CD4-positive, CD25-positive, alpha-beta regulatory T cell (primary cell): ENCODE measurements around the gene TMEM260. TPM values are rescaled to one million over a fixed set of nuclear protein-coding genes. Genes with fewer than 3 reads are reported as not detected.
A peak's percentile ranks its signal among the peaks of the same experiment; 100 is the strongest.
"Not testable (repeated sequence)": the region's sequence is repeated elsewhere in the genome, so short reads cannot be mapped to it uniquely, and the experiment has no call there.

Experiments
- ATAC-seq, 2 donors: fragments of 150-1000 bp; cut with Tn5 transposase; one replicate each; pipeline ENCODE4 v1.10.0; 2021; ENCODE audit warnings: low read depth in 2 of 2, moderate number of reproducible peaks in 2 of 2, moderate library complexity in 1 of 2
- DNase-seq, 3 donors: peaks; one replicate each; pipeline versions ENCODE4 v3.0.0 to v3.0.0-alpha.2; 2012 to 2022; ENCODE audit warnings: mixed read lengths in 1 of 3
- H3K27ac ChIP-seq: one replicate; pipeline ENCODE4 v1.7.0; 2013; ENCODE audit warnings: mild to moderate bottlenecking, low read length; ENCODE audit not compliant: insufficient read depth, poor library complexity, severe bottlenecking
- H3K27me3 ChIP-seq: one replicate; pipeline ENCODE4 v1.7.0; 2013; ENCODE audit warnings: low read length; ENCODE audit not compliant: control insufficient read depth, insufficient read depth
- H3K36me3 ChIP-seq: one replicate; pipeline ENCODE4 v1.7.0; 2013; ENCODE audit warnings: mild to moderate bottlenecking, low read length, moderate library complexity; ENCODE audit not compliant: control insufficient read depth, insufficient read depth
- H3K4me1 ChIP-seq: 2 replicates; pipeline ENCODE4 v1.7.0; 2013; ENCODE audit warnings: mild to moderate bottlenecking, low read length; ENCODE audit not compliant: insufficient read depth, control insufficient read depth, poor library complexity, severe bottlenecking
- H3K4me3 ChIP-seq: one replicate; pipeline ENCODE4 v1.7.0; 2013; ENCODE audit warnings: low read depth, mild to moderate bottlenecking, low read length, moderate library complexity
- H3K9me3 ChIP-seq, 2 experiments: 1 replicate in 1 of 2; 2 replicates in 1 of 2; pipeline ENCODE4 v1.7.0; 2013; ENCODE audit warnings: low read length in 2 of 2, mild to moderate bottlenecking in 1 of 2, moderate library complexity in 1 of 2; ENCODE audit not compliant: control insufficient read depth in 2 of 2
- H3K27ac Mint-ChIP-seq, 3 donors: one replicate each; pipeline ENCODE4 v1.8.0; 2020 to 2022; ENCODE audit warnings: mild to moderate bottlenecking in 3 of 3, mixed read lengths in 3 of 3, moderate library complexity in 2 of 3
- H3K27me3 Mint-ChIP-seq: one replicate; pipeline ENCODE4 v1.8.0; 2022; ENCODE audit warnings: mild to moderate bottlenecking, mixed read lengths
- H3K36me3 Mint-ChIP-seq: one replicate; pipeline ENCODE4 v1.8.0; 2020; ENCODE audit warnings: mixed read lengths
- H3K4me1 Mint-ChIP-seq, 4 donors: one replicate each; pipeline ENCODE4 v1.8.0; 2020 to 2022; ENCODE audit warnings: mixed read lengths in 4 of 4, mild to moderate bottlenecking in 1 of 4
- H3K4me3 Mint-ChIP-seq, 4 donors: one replicate each; pipeline ENCODE4 v1.8.0; 2020 to 2022; ENCODE audit warnings: mild to moderate bottlenecking in 4 of 4, mixed read lengths in 4 of 4, moderate library complexity in 3 of 4
- H3K9me3 Mint-ChIP-seq, 7 donors: one replicate each; pipeline ENCODE4 v1.8.0; 2020 to 2022; ENCODE audit warnings: mixed read lengths in 7 of 7, mild to moderate bottlenecking in 3 of 7, moderate library complexity in 2 of 7
- polyA plus RNA-seq, 4 donors: library from polyadenylated mRNA; unstranded; fragments of 300-500 nt; fragmentation: Illumina TruSeq; gene quantifications; one replicate each; pipeline ENCODE4 v1.2.3, GENCODE V29; 2021
- total RNA-seq: library from RNA; stranded (reverse); gene quantifications from one replicate; pipeline ENCODE4 v1.2.3, GENCODE V29; 2022

The TMEM260 gene
- total and polyA plus RNA-seq, 5 donors from 2014 or later = 10.3 to 29.0 (median 11.6) TPM

DNA sequence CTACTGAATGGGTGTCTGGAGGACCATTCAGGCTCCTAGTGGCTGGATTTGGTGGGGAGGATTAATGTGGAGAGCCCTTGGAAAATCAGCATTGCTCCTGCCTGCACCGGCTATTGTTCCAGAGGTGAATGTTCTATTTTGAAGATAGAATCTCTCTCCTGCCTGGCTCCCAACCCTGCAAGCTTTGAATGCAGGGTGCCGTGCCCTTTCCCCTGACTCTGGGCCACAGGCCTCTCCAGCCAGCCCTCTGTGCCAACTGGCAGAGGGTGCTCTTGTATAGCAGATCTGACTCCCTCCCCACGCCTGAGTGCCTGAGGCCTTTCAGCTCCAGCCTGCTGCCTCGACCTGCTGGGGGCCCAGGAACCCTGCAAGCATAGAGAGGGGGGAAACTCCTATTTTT lies 106.8 kb downstream of the TMEM260 start:
- Mint-ChIP-seq H3K4me1 (peaks cover 0 to 6% (median 0%) of the 10 kb centered on the region in 4 donors), H3K27ac (no peak overlapping the region), H3K36me3 (no peaks in the 10 kb centered on the region), H3K4me3 (no peak overlapping the region), H3K27me3 (peaks cover 4% of the 10 kb centered on the region), H3K9me3 (peaks cover 0 to 2% (median 0%) of the 10 kb centered on the region in 7 donors)
- DNase-seq (no peak), ATAC-seq (no peak)
- no peaks in the 10 kb centered on the region for H3K27me3 ChIP-seq
- no peak overlapping the region for H3K4me3 ChIP-seq
- no peak overlapping the region for H3K27ac ChIP-seq
- H3K36me3 ChIP-seq = no peaks in the 10 kb centered on the region
- H3K9me3 ChIP-seq = no peaks in the 10 kb centered on the region
- H3K4me1 ChIP-seq = no peaks in the 10 kb centered on the region

DNA sequence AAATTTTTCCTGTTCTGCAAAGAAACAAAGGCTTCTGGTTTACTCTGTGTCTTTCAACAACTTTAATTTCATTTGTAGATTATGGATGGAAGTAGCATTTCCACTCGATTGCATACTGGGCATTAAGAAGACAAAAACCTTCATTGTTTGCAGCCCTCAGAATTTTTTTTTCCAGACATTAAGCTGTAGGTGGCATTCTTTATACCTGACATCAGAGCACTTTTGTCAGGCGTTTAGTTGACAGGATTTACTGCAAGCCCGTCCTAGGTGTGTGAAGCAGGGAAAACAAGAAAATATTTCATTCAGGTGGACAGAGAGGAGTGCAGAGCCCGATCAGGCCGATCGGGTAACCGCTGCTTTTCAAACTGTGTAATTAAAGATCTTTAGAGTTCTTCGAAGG lies 107.5 kb downstream of the TMEM260 start:
- Mint-ChIP-seq H3K9me3 (peaks cover 0 to 2% (median 0%) of the 10 kb centered on the region in 7 donors), H3K27ac (no peak overlapping the region), H3K4me1 (peaks cover 0 to 6% (median 0%) of the 10 kb centered on the region in 4 donors)

DNA sequence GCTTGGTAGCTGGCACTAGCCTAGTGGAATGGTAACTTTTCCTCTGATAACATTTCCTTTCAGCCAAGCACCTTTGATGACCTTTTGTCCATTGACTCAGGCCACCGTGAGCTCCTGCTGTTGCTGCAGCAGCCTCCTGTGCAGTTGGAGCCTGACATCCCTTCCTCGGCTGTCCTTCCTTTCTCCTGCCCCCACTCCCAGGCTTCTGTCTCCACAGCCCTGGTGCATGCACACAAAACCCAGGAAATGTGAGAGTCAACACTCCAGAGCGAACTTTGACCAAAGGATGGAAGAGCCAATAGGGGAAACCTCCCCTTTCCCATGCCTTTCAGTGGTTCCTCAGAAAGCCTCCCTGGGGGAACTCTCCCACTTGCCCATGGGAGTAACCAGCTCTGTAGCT lies 115.0 kb downstream of the TMEM260 start:
- H3K4me3 Mint-ChIP-seq = peak overlapping the region in 1 of 4 donors; percentile 32
- H3K4me1 Mint-ChIP-seq = no peaks in the 10 kb centered on the region
- Histone ChIP-seq H3K4me3 (no peak overlapping the region), H3K9me3 (no peaks in the 10 kb centered on the region), H3K36me3 (no peaks in the 10 kb centered on the region), H3K4me1 (no peaks in the 10 kb centered on the region), H3K27me3 (no peaks in the 10 kb centered on the region), H3K27ac (no peak overlapping the region)
- peaks cover 0 to 1% (median 0%) of the 10 kb centered on the region in 7 donors for H3K9me3 Mint-ChIP-seq
- DNase-seq (no peak), ATAC-seq (no peak)
- H3K36me3 Mint-ChIP-seq = no peaks in the 10 kb centered on the region
- peaks cover 4% of the 10 kb centered on the region for H3K27me3 Mint-ChIP-seq
- no peak overlapping the region for H3K27ac Mint-ChIP-seq

More for the DNA sequence above, 107.5 kb downstream of the TMEM260 start:
- Mint-ChIP-seq H3K27me3 (peaks cover 4% of the 10 kb centered on the region), H3K4me3 (no peak overlapping the region), H3K36me3 (no peaks in the 10 kb centered on the region)
- H3K4me3 ChIP-seq = no peak overlapping the region
- no peaks in the 10 kb centered on the region for H3K9me3 ChIP-seq
- H3K27ac ChIP-seq = no peak overlapping the region
- H3K4me1 ChIP-seq = no peaks in the 10 kb centered on the region
- H3K36me3 ChIP-seq = no peaks in the 10 kb centered on the region
- DNase-seq (no peak), ATAC-seq (no peak)
- no peaks in the 10 kb centered on the region for H3K27me3 ChIP-seq

DNA sequence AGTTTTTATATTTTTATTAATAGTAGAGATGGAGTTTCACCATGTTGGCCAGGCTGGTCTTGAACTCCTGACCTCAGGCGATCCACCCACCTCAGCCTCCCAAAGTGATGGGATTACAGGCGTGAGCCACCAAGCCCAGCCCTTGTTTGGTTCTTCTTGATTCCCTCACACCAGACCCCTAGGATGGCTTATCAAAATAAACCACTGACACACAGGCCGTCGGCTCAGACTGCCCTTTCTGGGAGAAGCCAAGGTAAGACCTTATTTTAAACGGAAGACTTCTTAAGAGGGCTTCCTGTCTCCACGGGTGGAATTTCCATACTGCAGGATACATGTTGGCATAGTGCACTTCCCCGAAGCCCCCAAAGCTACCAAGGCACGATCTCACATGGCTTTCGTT lies 115.6 kb downstream of the TMEM260 start:
- not testable (repeated sequence) for H3K4me3 Mint-ChIP-seq, ATAC-seq, H3K27ac Mint-ChIP-seq, H3K9me3 ChIP-seq, H3K4me1 Mint-ChIP-seq, H3K9me3 Mint-ChIP-seq, H3K27ac ChIP-seq, H3K4me1 ChIP-seq, H3K36me3 Mint-ChIP-seq, DNase-seq, H3K27me3 Mint-ChIP-seq, H3K27me3 ChIP-seq, H3K36me3 ChIP-seq, H3K4me3 ChIP-seq

Other genes starting within 250 kb of the TMEM260 start
- not detected for gene OTX2, start 230.7 kb downstream of the TMEM260 start, total RNA-seq
- not detected for gene OTX2, start 230.7 kb downstream of the TMEM260 start, polyA plus RNA-seq